GM21360 (cell line): ENCODE measurements around the gene AGAP3.

Experiments
- ATAC-seq: cut with Tn5 transposase; IDR thresholded peaks from one replicate; pipeline ENCODE4 v1.9.1; 2021; ENCODE audit warnings: mild to moderate bottlenecking, moderate library complexity; ENCODE audit not compliant: unreplicated experiment

Gene AGAP3

DNA sequence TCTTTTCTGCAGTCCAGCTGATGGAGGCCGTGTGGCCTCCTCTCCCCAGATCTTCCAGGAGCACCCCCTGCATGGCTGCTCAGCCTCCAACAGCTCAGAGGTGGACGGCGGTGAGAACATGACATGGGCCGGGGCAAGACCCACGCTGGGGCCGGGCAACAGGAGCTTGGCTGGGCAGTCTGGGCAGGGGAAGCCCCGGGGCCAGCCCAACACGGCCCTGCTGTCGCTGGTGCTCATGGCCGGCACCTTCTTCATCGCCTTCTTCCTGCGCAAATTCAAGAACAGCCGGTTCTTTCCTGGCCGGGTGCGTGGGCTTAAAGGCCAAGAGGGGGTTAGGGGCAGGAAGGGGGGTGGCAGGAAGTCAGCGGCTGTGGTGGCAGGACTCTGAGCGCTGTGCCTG, 12.3 kb upstream of the AGAP3 start:
- ATAC-seq = no peak

DNA sequence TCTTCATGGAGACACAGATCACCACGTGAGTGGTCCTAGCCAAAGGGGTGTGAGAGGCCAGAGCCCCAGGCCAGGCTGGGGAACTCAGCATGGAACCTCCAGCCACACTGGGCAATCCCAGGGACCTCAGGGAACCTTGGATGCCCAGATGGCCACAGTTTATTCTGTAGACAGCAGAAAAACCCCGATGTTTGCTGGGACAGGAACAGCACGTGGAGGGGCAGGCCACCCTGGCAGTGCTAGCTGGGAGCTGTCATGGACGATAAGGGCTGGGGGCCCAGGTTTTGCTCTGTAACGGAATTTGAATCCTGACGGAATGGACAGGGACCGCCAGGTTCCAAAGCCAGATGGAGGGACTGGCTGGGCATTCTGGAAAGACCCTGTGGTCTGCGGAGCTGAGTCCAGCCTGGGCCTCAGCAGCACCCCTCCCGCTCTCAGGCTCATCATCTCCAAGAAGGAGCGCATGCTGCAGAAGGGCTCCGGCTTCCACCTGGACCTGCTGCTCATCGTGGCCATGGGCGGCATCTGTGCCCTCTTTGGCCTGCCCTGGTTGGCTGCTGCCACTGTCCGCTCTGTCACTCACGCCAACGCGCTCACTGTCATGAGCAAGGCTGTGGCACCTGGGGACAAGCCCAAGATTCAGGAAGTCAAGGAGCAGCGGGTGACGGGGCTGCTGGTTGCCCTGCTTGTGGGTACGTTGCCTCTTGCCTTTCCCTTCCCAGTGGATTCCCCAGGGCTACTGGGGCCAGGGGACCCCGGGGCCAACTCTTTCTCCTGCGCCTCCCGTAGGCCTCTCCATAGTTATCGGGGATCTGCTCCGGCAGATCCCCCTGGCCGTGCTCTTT, 11.2 kb upstream of the AGAP3 start:
- no peak for ATAC-seq

DNA sequence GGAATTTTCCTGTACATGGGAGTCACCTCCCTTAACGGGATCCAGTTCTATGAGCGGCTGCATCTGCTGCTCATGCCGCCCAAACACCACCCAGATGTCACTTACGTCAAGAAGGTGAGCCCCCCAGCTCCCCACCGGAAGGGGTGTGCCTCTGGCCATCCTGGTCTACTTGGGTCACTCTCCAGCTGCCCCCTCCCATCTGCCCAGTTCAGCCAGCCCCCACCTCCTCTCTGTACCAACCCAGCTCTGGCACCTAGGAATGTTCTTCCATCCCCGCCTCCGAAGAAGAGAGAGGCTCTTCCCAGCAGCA, 10.7 kb upstream of the AGAP3 start:
- ATAC-seq = no peak

DNA sequence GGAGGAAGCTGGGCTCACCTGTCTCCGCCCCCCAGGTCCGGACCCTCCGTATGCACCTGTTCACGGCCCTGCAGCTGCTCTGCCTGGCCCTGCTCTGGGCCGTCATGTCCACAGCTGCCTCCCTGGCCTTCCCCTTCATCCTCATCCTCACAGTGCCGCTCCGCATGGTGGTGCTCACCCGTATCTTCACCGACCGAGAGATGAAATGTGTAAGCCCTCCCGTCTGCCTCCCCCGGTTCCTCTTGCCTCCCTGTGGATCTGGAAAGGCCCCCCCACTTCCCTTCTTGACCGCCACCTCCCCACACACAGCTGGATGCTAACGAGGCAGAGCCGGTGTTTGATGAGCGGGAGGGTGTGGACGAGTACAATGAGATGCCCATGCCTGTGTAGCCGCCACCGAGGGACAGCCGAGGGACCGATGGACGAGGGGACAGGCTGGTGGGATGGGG, 10.3 kb upstream of the AGAP3 start:
- no peak for ATAC-seq

DNA sequence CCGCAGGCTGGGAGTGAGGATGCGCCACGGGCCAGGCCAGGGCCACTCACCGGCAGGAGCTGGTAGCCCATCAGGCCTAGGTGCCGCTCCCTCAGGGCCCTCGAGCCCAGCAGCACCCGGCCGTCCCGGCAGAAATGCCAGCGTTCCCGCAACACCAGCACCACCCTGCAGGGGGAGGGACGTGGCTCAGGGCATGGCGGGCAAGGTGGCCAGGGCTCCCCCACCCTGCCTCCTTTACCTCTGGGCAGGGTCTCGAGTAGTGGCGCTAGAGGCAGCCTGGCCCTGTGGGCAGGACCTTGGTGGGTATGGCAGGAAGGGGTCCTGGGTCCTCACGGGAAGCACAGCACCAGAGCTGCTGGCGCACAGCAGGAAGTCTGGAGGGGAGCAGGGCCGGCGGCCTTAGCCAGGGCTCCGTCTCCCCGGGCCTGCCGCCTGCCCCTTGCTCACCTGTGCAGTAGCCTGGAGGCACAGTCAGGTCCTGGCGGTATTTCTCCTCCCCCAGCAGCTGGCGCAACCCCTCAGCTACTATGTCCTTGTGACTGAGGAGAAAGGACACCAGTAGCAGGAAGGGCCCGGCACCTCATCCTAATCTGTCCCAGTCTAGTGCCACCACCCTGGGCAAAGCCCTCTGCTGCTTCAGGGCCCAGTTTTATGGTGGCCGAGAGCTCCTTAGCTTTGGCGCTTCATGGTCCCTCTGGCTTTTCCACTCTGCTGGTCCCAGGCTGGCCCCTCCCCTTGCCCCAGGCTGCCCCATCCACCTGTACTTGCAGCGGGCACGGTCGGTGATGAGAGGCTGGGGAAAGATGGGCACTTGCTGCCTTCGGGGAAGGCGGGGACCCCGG, 9.2 kb upstream of the AGAP3 start:
- ATAC-seq = no peak

DNA sequence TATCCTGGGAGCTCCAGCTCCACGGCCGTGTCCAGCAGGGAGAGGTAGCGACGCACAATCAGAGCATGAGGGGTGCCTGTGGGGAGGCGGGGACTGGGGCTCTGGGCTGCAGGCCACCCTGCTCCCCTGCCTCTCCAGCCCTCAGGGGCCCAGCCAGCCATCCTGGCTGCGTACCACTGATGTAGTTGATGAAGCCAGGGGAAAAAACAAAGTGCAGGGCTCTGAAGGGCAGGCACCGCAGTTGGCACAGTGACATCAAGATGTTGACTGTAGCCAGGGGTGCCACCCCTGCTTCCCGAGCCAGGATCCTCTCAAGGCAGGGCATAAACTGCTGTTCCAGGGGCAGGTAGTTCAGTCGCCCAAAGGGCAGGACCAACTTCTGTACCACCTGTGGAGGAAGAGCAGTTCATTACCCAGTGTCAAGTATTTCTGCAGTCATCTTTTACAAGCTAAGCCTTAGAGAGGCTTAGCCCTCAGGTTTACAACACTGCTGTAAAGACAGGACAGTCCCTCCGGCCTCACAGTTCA, 8.5 kb upstream of the AGAP3 start:
- no peak for ATAC-seq

DNA sequence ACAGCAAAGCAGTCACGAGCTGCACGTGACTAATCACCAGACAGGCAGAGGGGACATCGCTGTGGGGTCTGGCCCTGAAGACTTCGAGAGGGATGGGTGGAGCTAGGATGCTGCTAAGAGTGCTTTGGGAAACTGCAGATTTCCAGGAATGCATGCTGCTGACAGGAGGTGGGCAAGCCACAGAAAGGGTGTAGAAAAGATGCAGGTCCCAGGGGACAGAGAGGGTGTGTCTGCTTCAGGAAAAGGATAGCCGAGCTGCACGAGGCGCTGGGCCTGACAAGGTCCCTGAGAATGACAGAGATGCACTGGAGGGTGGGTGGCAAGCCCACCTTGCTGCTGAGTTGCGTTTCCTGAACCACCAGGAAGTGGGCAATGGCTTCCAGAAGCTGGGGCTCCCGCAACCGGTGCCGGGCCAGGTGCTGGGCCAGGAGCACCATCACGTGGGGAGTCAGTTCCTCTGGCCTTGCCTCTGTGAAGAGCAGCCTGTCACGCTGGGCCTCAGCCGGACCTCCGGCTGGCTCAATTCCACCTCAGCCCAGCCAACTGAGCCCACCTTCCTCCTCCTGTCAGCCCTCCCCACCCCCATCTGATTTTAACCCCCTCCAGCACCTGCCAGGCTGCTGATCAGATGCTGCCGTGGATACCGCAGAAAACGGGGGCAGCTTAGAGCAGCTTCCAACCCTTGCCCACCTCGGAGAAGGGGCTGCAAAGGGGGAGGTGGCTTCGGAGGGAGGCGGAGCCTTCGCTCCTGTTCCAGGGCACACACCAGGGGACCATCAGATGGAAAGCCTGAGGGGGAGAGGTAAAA, 7.8 kb upstream of the AGAP3 start:
- ATAC-seq = no peak

DNA sequence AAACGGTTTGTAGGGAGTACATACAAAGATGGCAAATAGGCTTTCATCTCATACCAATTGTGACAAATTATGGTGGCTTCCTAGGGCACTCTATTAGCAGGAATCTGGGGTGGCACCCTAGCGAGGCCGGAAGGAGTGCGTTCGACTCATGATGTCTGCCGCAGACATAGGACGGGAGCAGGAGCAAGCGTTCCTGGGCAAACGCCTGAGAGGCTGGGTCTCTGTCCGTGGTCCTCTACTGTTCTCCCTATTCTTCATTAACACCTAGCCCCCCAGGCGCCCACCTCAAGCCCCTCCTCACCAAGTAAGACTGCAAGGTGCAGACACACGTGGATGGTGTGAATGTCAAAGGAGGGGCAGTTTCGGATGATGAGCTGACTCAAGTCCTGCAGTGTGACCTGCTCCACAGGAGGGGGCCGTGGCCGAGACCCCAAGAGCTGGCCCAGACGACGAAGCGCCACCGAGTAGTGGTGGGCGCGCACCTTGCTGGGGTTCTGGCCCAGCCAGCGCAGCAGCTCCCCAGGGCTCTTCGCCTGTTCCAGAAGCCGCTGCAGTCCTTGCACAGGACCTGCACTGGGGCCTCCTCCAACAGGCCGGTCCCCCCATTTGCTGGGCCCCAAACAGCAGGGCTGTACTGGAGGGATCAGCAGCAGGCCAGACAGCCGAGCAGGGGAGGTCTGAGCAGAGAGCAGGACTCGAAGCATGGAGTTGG, 6.9 kb upstream of the AGAP3 start:
- ATAC-seq = no peak

DNA sequence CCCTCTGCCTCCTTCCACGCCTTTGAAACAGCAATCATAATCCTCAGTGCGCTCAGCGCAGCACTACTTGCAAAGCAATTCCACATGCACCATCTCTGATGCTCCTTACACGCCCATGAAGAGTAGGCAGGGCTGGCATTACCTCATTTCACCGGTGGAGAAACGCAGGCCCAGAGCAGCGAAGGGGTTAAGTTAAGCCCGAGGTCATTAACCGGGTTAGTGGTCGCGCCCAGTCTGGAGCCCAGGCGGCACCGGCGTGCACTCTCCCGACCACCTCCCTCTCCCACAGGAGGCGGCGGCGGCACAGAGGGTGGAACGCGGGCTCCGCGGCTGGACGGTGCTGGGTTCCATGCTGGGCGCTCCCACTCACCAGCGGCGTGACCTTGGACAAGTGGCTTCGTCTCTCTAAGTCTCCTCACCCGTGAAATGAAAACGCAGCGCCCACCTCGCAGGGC, 6.2 kb upstream of the AGAP3 start:
- no peak for ATAC-seq

DNA sequence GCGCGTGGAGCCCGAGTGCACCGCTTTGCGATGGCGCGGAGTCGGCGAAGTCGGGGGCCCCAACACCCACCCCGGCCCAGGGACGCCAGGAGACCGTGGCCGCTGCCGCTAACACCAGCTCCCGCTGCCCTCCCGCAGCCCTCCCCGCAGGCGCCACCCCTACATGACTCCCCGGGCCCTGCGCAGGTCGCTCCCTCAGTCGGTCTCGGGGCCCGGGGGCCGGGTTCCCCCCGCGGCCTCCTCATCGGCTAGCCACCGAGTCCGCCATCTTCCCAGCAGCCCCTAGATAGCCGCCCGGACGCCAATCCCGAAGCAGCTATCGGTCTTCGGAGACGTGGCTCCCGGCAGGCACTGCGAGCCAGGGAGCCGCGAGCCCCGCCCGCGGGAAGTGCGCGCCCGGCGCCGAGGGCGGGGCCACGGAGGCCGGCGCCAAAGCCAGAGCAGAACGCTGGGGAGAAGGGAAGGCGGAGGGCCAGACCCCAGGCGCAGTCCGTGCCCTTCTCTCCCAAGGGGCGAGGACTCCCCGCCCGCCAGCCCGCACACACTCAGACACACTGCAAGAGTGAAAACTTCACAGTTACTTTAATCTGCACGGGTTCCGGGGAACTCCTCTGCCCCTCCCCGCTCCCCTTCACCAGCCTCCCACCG, 5.6 kb upstream of the AGAP3 start, which contains the start of gene FASTK:
FASTK (minus strand) TSS at position 288 of the 648 bp plus-strand sequence; CDS start at position 245, 43 bp downstream.
- ATAC-seq = peak; percentile 75

DNA sequence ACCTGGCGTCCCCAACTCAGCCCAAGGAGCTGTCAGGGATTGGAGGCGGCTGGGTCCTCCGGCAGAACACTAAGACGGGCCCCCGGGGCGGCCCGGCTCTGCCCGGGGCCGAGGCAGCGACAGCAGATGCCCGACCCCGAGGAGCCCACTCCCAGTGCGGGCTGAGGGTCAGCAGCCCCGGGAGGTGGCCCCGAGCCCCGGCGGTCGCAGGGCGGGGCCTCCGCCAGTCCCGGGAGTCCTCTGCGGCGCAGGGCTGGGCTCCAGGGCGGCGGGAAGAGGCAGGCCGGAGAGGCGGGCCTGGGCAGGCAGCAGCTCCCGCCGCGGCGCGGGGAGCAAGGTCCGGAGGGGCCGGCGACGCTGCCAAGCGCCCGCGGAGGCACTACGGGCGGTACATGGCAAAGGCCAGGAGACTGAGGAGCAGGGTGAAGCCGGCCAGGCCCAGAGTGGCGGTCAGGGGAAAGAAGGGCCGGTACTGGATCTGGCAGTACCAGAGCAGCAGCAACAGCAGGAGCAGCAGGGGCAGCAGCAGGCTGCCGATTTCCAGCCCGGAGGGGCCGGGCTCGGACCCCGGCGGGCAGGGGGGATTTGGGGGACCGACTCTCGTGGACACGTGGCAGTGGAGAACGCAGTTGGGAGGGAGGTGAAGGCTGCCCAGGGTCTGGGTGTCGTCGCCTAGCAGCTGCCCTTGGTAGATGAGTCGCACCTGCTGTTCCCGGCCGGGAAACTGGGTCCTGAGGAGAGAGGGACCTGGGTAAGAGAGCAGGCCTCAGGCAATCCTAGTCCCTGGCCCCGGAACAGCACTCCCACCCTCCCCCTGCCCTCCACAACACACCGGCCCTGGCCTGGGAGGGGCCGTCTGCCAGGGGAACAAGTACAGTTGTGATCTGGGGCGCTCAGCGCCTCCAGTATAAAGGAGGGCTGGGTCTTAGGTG, 4.8 kb upstream of the AGAP3 start:
- ATAC-seq = no peak

DNA sequence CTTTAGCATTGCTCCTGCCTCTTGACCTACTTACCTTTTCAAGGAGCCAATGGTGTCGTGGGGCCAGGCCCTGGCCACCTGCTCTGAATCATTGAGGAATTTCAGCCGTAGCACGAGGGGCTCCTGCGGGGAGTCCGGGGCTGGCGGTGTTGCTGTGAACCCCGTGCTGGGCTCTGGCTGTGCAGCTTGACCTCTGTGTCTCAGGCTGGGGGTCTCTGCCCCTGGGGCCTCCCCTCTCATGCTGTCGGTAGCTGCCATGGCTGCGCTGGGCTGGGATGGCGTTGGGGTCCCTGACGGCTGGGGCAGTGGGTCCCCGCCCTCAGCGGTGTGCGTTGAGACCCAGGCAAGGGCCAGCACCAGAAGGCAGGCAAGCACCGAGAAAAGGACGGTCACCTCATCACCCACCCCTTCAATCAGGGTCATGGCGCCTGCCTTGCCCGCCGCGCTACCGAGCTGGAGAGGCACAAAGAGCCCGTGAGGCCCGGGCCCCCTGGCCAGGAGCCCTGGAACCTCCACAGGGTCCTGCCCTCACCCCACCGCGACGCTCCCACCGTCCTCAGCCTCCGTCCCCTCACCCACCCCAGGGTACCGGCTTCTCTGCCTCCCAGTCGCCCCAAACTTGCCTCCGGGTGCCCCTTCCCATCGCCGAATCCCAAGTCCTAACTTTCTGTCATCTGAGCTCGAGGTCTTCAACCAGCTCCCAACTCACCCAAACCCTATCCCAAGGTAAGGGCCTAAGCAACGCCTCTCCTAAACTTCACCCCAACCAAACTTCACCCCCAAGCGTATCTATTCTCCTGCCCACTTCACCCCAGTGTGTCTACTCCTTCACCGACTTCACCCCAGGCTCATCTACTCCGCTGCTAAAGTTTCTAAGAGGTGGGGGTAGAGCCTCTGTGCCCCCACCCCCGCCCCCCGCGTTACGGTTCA, 3.9 kb upstream of the AGAP3 start:
- no peak for ATAC-seq

DNA sequence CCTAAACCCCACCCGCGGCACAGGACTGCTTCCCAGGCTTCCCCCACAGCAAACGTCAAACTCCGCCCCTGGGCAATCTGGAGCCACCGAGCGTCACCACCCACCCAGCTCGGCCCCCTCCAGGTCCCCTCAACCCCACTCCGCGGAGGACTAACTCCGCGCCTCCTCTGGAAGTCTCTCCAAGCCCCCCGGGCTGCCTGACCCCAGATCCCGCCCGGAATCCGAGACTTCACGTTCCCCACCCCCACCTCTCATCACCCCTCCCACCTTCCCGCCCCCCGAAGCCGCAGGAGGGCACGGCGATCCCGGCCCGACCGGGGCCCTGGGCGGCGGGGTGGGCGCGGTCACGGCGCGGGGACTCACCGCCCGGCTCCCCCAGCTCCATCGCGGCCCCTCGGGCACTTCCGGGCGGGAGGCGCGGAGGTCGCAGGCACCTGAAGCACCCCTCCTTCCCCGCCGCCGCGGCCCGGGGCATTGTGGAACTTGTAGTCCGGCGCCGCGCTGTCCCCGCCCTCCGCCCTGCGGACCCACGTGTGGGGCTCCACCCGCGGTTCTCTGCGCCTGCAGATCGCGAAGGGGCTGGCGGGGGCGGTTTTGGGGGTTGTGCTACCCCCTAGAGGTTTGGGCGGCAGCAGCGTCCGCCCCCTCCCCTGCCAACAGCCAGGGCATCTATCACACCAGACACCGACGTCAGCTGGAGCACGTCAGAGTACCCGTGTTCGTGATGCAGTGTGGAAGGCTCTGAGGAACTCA, 3.0 kb upstream of the AGAP3 start, which contains the start of gene TMUB1:
TMUB1 (minus strand) TSS at position 423 of the 753 bp plus-strand sequence. CDS start 930 bp downstream, outside the sequence.
- ATAC-seq = peak; percentile 40

DNA sequence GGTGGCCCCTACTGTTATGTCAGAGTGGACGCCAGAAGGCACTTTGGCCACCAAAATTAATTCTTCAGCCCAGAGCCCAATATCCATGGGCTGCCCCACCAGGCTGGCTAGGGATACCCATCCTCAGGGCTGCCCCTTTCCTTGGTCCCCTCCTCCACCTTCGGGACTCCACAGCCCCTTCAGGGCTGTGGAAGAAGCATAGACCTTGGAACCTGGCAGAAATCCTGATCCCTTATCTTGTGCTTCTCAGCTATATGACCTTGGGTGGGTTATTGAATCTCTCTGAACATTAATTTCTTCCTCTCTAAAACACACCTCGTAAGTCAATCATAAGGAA, 2.5 kb upstream of the AGAP3 start:
- no peak for ATAC-seq

DNA sequence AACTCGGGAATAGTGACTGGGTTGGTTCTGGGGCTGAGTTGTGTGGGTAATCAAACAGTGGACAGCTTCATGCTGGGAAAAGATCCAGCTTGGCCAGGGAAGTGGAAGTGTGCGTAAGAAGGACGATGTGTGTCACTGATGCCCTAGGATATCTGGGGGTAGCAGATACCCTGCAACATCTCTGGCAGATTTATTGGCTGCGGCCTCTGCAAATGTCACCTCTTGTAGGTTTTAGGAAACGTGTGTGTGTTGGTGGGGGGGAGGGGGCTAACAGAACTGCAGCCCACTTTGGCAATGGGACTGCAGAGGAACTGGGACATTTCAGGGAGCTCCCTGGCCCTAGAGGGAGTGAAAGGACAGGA, 965 bp upstream of the AGAP3 start:
- no peak for ATAC-seq

DNA sequence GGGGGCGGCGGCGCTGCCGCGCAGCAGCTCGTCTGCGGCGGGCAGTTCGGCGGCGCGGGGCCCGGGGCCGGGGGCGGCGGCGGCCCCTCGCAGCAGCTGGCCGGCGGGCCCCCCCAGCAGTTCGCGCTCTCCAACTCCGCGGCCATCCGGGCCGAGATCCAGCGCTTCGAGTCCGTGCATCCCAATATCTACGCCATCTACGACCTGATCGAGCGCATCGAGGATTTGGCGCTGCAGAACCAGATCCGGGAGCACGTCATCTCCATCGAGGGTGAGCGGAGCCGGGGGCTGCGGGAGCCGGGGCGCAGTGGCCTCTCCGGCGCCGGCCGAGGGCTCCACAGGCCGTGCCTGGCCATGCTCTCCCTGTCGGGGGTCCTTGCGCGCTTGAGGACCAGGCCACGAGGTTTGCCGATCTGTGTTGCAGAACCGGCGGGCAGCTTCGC, 548 bp downstream of the AGAP3 start:
- no peak for ATAC-seq
